Testis (tissue), 2 donors: ENCODE results near the gene EDC4.

ENCODE experiments used
- POLR2A ChIP-seq: fragments of 450-650 bp; IDR thresholded peaks from one replicate; pipeline ENCODE4 v1.6.1; 2017; ENCODE audit warnings: antibody characterized with exemption, mild to moderate bottlenecking, moderate library complexity
- TF ChIP-seq, protein P1 (sequence below), 3 experiments: fragments of 450-650 bp in 2 of 3; fragments of 200-600 bp in 1 of 3; sonication (generic) in 1 of 3; IDR thresholded peaks; one replicate each; pipeline ENCODE4 v1.5.1; 2016 to 2019; ENCODE audit warnings: antibody characterized with exemption in 3 of 3, mild to moderate bottlenecking in 2 of 3, moderate library complexity in 1 of 3

DNA sequence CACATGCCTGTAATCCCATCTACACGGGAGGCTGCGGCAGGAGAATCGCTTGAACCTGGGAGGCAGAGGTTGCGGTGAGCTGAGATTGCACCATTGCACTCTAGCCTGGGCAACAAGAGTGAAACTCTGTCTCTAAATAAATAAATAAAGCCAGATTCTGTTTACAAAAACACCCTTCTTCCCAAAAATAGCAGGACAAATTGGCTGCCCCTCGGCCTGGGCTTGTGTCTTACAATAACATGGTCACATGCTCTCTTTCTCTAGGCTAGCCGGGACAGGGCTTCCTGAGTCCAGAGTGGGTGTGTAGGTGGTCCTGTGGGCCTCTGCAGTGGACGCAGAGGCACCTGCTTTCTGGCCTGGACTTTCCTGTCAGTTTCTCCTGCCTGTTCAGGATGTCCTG lies 3.2 kb upstream of the EDC4 start:
- TF ChIP-seq, protein P1, sequence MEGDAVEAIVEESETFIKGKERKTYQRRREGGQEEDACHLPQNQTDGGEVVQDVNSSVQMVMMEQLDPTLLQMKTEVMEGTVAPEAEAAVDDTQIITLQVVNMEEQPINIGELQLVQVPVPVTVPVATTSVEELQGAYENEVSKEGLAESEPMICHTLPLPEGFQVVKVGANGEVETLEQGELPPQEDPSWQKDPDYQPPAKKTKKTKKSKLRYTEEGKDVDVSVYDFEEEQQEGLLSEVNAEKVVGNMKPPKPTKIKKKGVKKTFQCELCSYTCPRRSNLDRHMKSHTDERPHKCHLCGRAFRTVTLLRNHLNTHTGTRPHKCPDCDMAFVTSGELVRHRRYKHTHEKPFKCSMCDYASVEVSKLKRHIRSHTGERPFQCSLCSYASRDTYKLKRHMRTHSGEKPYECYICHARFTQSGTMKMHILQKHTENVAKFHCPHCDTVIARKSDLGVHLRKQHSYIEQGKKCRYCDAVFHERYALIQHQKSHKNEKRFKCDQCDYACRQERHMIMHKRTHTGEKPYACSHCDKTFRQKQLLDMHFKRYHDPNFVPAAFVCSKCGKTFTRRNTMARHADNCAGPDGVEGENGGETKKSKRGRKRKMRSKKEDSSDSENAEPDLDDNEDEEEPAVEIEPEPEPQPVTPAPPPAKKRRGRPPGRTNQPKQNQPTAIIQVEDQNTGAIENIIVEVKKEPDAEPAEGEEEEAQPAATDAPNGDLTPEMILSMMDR (IDR thresholded peaks at IDR 0.05) = no peak
- TF ChIP-seq POLR2A = no peak
